ENCODE measurements around the gene NTSR2.

GRCh38 chr2:11613297-11613696, 56.7 kb downstream of the NTSR2 start:
- TF ChIP-seq EP300 (IDR thresholded peaks at IDR 0.05) (no peak), POLR2A (IDR thresholded peaks at IDR 0.05) (no peak), CTCF (IDR thresholded peaks at IDR 0.05) (no peak)
